SW 1271 (cell line): ENCODE measurements around the gene KCNC4.

Experiments used
- DNase-seq, 2 experiments: peaks; one replicate each; lab custom pipeline; 2025; lab: John Stamatoyannopoulos, UW

KCNC4 gene

DNA sequence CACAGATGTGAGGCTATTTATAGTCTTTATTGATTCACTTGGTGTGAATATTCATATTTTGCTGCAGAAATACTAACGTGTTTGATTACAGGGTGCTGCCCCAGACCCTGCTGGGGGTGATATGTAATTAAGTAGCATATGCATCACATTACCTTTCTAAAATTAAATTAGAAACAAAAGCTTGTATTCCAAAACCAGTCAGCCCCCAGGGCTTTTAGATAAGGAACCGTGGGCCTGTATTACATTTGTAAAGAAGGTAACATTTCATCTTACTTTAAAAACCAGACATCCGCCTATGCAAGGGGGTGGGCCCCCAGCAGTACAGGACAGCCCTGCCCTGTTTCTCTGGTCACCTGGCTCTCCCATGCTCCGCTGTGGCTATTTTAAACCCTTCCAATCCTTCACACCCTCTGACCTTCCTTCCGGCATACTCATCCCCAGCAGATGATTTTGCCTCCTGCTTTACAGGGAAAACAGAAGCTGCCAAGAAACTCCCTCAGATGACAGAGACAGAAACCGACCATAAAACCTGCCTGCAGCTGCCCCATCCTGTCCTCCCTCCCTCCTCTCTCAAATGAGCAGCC is 22.0 kb upstream of the KCNC4 start:
- no peak for DNase-seq

DNA sequence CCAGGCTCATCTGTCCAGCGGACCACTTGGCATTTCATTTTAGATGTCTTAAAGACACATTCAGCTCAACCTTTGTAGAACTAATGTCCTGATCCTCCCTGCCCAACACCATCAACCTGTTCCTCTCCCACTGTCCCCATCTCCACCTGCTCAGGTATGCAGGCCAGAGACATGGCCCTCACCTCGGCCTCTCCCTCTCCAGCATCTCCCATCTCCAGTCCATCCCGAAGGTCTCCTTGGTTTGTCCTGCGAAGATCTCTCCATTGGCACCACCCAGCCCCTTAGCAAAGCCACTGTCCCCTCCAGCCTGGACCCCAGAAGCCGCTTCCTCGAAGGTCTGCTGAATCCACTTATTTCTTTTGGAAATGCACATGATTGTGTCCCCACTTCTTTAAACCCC is 20.9 kb upstream of the KCNC4 start:
- no peak for DNase-seq

DNA sequence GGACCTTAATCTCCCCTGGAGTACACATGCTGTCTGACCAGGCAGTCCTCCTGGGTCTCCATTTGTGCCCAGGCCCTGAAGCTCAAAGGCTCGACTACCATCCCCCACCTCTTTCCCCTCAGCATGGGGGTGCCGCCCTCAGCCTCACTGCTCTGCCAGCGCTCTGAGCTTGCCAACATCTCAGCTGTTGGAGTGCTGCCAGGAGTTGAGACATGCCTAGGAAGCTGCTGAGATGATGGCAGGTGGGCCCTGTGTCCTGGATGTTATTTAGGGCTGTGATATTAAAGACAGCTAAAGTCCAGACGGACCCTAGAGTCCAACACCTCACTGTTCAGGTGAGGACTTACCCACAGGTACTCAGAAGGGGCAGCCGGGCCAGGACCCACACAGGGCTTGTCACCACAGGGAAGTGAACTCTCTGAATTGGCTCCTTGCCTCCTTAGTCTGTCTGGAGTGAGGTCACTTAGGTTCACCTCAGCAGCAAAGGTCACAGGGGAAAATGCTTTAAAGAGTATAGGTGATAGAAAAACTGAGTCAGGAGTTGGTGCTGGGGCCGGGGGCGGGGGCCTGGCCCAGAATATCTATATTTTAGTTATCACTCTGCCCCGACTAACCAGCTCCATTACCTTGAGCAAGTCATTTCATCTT is 19.7 kb upstream of the KCNC4 start:
- DNase-seq, result no peak

DNA sequence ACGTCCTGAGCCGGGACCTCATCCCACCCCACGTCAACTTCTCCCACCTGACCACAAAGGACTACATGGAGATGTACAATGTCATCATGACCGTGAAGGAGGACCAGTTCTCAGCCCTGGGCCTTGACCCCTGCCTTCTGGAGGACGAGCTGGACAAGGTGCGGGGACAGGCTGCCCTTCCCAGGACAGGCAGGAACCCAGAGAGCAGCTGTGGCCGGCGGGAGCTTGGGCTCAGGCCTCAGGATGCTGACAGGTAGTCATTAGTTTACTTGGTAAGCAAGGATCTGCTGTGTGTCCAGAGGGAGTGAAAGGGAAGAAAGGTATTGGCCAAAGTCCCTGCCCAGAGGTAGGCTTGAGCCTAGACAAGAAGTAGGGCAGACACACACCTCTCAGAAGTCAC is 17.6 kb upstream of the KCNC4 start:
- DNase-seq, result no peak

DNA sequence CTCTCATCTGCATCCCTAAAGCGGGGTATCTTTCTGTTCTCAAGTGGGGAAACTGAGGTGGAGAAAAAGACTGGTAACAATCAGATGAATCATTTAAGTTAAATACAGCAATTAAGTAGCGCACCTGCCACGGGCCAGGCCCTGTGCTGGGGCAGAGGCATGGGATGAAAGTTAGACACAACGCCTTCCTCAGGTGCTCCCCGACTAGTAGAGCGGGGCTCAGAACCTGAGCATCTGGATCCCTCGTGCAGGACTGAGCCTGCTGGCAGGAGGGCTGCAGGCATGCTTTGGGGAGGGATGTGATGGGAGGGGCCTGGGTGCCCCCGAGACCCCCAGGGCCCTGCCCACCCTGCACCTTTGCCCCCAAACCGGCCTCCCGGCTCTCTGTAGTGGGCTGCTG is 14.9 kb upstream of the KCNC4 start:
- DNase-seq, result no peak

DNA sequence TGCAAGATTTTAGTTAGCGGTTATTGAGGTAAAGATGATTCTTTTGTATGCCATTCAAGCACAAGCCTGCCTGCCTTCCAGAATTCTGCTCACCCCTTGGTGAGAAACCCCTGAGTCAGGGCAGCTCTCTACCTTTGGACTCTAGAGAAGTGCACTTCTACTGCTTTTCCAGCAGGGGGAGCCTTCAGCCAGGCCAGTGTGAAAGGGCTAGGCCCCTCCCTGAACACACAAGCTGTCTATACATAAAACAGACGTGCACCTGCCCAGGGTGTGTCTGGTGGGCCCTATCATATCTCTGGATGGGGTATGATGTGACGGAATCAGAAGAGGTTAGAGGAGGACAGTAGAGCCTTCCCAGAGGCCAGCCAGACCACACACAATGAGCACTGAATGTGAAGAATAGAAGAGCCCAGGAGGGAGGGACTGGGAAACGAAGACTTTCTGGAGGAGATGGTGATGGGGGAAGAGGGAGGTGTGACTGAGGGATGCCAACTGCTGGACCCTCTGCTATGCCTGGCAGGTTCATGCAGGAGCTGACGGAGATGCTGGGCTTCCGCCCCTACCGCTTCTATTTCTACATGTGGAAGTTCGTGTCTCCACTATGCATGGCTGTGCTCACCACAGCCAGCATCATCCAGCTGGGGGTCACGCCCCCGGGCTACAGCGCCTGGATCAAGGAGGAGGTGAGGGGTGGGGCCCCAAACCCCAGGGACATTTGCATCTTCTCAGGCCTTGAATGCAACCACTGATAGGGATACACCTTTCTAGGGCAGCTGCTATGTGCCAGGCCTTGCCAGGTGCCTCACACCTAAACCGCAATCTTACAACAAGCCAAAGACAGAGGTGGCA is 13.0 kb upstream of the KCNC4 start:
- DNase-seq, result peak in 1 of 2 experiments; percentile 39

DNA sequence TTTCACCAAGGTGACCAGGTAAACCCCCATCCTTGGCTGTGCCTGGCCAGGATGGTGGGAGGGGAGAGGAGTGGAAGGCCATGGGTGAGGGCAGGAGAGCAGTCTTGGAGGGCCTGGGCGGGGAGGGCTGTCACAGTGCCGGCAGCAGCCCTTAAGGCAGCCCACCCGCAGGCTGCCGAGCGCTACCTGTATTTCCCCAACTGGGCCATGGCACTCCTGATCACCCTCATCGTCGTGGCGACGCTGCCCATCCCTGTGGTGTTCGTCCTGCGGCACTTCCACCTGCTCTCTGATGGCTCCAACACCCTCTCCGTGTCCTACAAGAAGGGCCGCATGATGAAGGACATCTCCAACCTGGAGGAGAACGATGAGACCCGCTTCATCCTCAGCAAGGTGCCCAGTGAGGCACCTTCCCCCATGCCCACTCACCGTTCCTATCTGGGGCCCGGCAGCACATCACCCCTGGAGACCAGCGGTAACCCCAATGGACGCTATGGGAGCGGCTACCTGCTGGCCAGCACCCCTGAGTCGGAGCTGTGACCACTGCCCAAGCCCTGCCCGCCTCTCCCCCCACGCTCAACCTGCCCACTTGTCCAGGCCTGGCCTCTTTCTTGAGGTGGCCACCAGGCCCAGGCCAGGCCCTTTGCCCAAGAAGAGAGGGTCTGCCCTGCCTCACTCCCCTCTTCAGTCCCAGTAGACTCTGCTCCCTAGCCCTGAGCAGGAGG is 12.0 kb upstream of the KCNC4 start:
- no peak for DNase-seq

DNA sequence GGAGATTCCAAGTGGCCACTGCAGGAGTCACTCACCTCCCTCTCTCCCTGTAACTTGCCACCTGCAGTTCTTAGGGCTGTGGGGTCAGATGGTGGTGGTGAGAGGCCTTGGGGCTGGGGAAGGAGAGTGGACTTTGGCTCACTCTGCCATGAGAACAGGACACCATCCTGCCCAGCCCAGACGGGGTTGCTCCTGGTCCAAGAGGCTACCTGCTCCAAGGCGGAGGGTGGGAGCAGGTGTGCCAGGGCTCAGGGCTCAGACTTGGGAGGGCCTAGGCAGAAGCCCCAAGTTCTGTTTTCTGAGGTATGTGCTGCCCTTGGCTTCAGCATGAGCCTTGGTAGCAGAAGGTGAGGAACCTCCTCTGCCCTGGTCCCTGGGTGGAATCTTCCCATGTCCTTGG is 11.4 kb upstream of the KCNC4 start:
- DNase-seq, result no peak

DNA sequence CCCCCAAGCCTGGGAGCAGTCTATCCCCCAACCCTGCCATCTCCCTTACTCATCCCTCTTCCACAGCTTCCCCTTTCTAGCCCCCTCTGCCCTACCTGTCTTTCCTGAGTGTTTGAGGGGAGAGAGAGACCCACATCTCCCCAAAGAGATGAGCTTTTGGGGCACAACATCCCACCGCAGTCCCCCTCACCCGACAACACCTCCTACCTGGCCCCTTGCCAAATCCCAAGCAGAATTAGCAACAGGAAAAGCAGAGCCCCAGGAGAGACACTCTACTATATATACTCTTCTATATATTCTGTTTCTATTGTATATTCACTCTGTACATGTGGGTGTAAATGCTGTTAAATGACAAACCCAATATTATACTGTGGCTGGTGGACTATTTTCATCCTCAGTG is 9.9 kb upstream of the KCNC4 start:
- DNase-seq, result no peak

DNA sequence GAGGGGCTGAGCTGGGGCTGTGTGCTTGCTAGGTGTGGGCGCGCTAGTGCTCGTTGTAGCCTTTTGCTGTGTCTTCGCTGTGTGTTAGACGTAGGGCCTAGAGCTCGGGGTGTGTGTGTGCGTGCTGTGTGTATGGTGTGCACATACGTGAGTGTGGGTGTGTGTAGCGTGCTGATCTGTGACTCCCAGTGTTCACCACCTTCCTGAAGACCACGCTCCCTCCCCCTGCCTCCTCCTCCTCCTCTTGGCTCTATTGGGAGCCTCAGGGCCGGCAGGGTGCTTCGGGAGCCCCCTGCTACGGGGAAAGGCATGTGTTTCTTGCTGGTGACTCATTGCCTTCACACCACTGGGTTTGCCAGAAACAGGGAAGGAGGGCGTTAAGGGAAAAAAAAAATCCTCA is 9.4 kb upstream of the KCNC4 start:
- no peak for DNase-seq

DNA sequence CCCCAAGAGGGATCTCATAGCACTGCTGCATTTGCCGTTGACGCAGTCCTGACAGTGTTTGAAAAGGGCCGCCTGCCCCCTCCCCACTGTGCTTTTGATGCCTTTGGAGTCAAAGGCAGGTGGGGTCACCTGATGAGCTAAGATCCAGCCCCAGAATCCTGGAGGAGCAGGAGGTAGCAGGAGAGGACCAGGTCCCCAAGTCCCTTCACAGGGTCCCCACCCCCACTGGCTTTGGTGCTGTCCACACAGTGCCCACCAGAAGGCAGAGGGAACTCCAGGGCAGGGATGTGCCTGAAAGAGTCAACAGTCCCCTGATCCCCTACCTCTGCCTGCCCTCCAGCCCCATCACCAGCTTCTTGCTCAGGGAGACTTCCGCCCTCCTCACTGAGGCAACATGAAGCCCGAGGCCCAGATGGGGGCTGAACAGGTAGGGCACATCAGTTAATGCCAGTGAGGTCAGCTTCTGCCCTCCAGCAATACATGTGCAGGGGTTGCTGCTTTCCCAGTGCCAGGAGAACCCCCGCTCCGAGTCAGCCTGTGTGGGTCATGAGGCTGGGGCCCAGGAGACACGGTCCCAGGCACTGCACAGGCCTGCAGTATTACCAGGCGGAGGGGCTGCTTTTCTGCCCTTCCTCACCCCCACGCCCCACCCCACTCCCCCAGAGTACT is 8.8 kb upstream of the KCNC4 start:
- DNase-seq, result no peak

DNA sequence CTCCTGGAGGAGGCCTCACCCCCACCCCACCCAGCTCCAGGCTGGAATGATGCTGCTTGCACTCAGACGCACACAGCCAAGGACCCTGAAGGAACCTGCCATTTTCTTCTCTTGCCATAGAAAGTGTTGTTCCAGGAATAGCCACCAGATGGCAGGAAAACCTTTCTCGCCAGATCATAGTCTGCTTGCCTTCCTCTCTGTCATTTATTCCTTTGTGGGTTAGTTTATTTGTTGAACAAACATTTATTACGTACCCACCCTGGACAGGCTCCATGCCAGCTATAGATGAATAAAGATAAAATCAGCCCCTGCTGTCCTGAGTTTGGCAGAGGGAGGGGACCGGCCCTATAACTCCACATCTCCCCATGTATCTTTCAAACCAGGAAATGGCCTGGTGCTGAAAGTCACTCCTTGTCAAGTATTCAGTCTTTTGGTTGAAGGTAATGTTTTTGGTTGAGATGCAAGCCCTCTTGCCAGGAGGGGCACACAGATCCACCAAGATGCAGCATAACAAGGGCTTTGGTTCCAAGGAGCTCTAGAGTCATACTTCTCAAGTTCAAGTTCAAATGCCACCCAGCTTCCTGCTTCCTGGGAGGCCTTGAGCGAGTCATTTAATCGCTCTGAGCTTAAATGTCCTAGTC is 7.0 kb upstream of the KCNC4 start:
- peak; percentile 16 to 17 for DNase-seq

DNA sequence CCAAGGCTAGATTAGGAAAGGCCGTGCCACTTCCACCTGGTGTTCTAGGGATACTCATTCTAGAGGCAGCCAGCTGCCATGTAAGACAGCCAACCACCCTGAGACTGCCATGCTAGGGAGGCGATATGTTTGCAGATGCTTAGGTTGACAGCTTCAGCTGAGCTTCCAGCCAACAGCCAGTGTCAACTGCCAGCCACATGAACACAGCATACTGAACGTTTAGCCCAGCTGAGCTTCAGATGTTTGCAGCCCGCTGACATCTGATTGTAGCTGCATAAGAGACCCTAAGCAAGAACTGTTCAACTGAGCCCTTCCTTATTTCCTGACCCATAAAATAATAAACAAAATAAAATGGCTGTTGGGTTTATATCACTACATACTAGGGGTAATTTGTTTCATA is 5.0 kb upstream of the KCNC4 start:
- no peak for DNase-seq

DNA sequence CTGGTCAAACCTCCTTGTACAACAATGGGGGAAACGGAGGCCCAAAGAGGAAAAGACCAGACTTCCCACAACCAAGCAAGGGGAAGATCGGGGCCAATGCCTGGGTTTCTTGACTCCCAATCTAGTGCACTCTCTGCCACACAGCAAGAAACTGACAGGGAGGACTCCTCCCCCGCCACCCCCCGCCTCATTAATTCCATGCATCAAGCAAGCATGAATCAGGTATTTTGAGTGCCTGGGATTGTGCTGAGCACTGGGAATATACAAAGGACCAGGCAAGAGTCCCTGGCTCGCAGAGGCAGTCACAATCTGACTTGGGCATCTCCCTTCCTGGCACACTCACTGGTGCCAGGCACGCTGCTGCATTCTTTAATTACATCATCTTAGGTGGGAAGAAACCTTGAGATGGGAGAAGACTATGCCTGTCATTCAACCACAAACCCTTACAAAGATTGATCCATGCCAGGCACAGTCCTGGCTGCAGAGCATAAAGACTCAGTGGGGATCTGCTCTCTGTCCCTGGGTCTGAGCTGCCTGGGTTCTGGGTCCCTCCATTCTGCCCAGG is 4.4 kb upstream of the KCNC4 start:
- no peak for DNase-seq

DNA sequence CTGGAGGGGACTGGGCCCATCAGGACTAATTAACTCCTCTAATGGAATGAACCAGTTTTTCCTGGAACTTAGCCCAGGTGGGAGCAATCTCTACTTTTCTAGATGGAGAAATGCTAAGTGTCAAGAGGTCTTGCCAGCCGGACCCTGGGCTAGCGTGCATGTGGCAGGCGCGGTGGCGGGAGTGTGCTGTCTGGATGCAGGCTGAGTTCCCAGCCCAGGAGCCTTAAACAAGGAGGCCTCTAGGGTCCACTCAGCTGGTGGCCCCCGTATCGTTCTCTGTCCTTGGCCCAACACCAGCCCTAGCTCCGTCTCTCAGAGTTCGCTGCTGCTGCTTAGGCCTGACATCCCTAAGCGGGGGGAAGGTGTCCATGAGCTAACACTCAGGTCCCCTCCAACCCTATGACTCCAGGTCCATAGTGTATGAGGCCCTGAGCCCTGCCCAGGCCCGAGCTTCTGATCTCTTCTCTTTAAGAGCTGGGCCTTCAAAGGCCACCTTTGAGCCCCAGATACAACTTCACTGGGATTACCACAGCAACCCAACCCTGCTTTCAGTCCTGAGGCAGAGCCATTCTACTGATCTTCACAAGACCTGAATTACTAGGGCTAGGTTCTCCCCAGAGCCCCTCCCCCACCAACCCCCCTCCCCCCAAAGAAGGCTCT is 3.7 kb upstream of the KCNC4 start:
- no peak for DNase-seq

DNA sequence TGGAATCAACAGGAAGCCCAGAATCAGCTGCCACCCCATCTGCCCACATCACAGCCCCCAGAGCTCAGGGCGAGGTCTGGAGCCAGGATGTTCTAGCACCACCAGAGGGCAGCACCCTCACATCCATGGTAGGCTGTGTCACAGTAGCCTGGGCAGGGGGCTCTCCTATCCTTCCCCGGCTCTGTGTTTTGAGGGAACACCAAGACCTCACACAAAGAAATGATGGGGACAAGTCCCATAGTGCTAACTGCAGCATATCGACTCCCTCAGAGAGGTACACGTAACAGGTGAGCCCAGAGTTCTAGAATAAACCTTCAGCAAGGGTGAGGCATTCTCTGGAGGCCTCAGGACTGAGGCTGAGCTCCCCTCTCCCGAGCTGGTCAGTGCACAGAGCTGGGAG is 2.3 kb upstream of the KCNC4 start:
- DNase-seq, result peak in 1 of 2 experiments; percentile 17

DNA sequence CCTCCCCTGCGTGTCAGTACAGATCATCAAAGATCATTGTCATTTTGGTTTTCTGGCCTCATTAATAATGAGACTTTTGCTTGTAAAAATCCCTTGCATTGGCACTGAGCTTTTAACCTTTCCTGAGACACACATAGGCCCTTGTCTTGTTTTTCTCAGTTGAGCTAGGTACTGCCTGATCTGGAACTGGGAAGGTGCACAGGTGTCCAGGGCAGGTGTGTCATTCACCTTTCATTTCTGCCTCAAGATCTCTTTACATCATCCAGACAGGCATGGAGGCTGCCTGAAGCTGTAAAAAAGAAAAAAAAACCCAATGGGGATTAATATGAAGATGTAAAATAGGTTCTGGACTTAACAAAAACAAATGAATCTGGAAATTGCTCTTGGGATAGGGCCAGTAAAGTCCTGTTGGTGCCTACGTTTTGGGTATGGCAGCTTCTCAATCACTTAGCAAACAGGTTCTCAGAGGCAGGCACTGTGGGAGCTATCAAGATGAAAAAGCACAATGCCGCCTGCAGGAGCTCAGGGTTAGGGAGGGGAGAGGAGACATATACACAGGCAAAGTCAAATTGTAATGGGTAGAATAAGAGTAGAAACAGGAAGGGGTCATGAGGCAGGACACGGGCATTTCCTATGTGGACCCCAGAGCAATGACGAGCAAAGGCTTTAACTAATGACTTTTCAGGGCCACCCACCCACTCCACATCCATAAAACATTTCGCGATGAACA is 1.0 kb upstream of the KCNC4 start:
- no peak for DNase-seq

DNA sequence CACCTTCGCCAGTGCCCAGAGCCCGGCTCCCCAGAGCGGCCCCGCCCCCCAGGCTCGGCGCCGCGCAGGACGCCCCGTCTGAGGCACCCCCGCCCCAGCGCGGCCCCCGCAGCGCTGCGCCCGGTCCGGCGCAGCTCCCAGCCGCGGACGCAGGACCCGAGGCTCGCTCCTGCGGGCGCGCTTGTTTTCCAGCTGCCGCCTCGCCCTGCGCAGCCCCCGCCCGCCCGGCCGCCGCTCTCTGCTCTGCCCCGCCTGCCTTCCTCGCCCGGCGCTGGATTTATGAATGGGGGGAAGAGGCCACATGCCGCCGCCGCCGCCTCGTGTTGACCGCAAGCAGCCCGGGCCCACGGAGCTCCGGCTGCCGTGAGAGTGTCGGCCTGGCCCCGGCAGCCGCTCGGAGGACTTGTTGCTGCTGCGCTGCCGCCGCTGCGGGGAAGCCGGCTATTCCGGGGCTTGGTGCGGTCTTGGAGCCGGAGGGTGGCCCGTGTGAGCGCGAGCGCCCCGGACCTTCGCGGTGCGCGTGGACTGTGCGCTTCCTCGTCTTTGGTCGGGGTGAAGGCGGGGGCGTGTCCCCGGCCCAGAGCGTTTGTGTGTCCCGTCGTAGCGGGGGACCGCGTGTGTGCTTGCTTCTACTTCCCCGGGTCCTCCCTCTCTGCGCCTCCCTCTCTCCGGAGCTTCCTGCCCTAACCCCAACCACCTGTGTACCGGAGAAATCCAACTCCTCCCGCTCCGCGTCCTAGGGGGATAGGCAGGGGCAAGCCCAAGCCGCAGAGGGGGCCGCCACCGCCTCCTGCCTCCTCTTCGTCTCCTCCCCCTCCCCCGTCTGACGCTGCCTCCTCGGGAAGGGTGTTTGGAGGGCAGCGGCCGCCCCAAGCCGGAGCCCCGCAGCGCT is 736 bp downstream of the KCNC4 start:
- peak in 1 of 2 experiments; percentile 2 for DNase-seq
